ENCODE measurements around the gene CA6. TPM values are rescaled to one million over a fixed set of nuclear protein-coding genes. Genes with fewer than 3 reads are reported as not detected.

The CA6 gene
- total RNA-seq, 1 experiment from 2014 or later: not detected

GRCh38 chr1:8939362-8939995 lies 6.2 kb upstream of the CA6 start:
- Histone ChIP-seq H2BK20ac (ENCODE audit: low read depth, low read length, poor library complexity, severe bottlenecking) (no peak overlapping the region), H4K91ac (ENCODE audit: insufficient read length, low read depth, low read length) (no peak overlapping the region), H4K8ac (replicated peaks; ENCODE audit: insufficient read length, low read depth, low read length) (no peak overlapping the region), H3T11ph (ENCODE audit: low read length) (no peak overlapping the region), H3K56ac (ENCODE audit: insufficient read length, low read depth, low read length) (no peak overlapping the region), H2BK15ac (ENCODE audit: low read depth, low read length) (no peak overlapping the region), H3K79me2 (ENCODE audit: insufficient read depth, low read length) (no peaks in the 10 kb centered on the region), H3K79me1 (ENCODE audit: insufficient read depth, low read depth, low read length, poor library complexity, severe bottlenecking) (no peaks in the 10 kb centered on the region), H3K27me3 (ENCODE audit: insufficient read depth, low read length) (no peaks in the 10 kb centered on the region), H3K9ac (ENCODE audit: extremely low read depth, insufficient read length, low read length) (no peak overlapping the region), H3K18ac (ENCODE audit: insufficient read length, low read depth, low read length) (no peak overlapping the region), H3K4me2 (ENCODE audit: insufficient read depth, insufficient read length, low read length) (no peak overlapping the region), H2BK5ac (ENCODE audit: insufficient read length, low read length) (no peak overlapping the region), H2BK12ac (ENCODE audit: insufficient read length, low read depth, low read length) (no peak overlapping the region), H3K23ac (ENCODE audit: insufficient read length, low read depth, low read length) (no peak overlapping the region), H3K27ac (ENCODE audit: insufficient read length, low read depth, low read length) (no peak overlapping the region), H3K9me3 (ENCODE audit: control insufficient read depth, low read depth, low read length) (no peaks in the 10 kb centered on the region), H3K4ac (ENCODE audit: low read depth, low read length) (no peak overlapping the region), H2BK120ac (ENCODE audit: low read depth, low read length, poor library complexity, severe bottlenecking) (no peak overlapping the region), H2AK5ac (ENCODE audit: insufficient read length, low read length) (no peak overlapping the region), H3K4me1 (ENCODE audit: insufficient read depth, low read length) (peaks cover under 1% of the 10 kb centered on the region; the same call in 1 of the 2 replicates), H3K23me2 (ENCODE audit: insufficient read length, low read depth, low read length, poor library complexity, severe bottlenecking) (no peaks in the 10 kb centered on the region), H3K14ac (ENCODE audit: insufficient read depth, low read length) (no peak overlapping the region), H4K20me1 (ENCODE audit: control insufficient read depth, insufficient read depth, insufficient read length) (no peaks in the 10 kb centered on the region), H2AFZ (ENCODE audit: low read length) (no peak overlapping the region), H4K5ac (ENCODE audit: insufficient read length, low read depth, low read length) (no peak overlapping the region)
- no peak for DNase-seq
- no CpG with 5 or more reads among the region's 6 CpGs for WGBS (ENCODE audit: extremely low coverage, insufficient read length, low lambda C conversion rate)
- peaks cover 4 to 16% of the 10 kb centered on the region in 2 experiments; a peak in 4 of 5 replicates for H3K9me3 Mint-ChIP-seq
- TF ChIP-seq CTCF (conservative IDR thresholded peaks at IDR 0.05): no peak
- no peak overlapping the region for H3K4me3 Mint-ChIP-seq
- H3K27me3 Mint-ChIP-seq (ENCODE audit: low read depth): no peaks in the 10 kb centered on the region; the same call in 1 of the 2 replicates
- peaks cover 0 to 12% (median 3%) of the 10 kb centered on the region in 3 experiments; a peak in 3 of 7 replicates for H3K36me3 Mint-ChIP-seq (ENCODE audit: insufficient read depth in 1 of 3, low read depth in 3 of 3)
- H3K4me1 Mint-ChIP-seq: peaks cover 39 to 46% of the 10 kb centered on the region in 2 experiments
- H3K27ac Mint-ChIP-seq: no peak overlapping the region; a peak in 1 of 7 replicates

All from H9 (cell line).